ENCODE data around the gene DNAI4.
A peak's percentile ranks its signal among the peaks of the same experiment; 100 is the strongest.
"Not testable (repeated sequence)": the region's sequence is repeated elsewhere in the genome, so short reads cannot be mapped to it uniquely, and the experiment has no call there.

DNAI4 gene

DNA sequence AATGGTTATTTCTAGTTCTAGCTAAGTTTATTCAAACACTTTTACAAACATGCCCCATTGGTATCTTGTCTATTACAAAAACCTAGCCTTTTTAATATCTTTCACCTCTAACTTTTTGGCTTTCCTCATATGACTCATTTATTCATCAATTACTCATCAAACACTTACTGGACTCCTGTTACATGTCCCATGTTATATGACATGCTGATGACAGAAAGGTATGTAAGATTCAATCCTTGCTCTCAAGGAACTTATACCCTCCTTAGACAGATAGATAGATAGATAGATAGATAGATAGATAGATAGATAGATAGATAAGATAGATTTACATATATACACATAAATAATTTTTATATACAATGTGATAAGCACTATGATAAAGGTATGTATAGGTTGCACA, 89.7 kb downstream of the DNAI4 start:
- no peak overlapping the region for H3K4me3 ChIP-seq (ENCODE audit: low read depth, low read length)
- TF ChIP-seq, protein P1, sequence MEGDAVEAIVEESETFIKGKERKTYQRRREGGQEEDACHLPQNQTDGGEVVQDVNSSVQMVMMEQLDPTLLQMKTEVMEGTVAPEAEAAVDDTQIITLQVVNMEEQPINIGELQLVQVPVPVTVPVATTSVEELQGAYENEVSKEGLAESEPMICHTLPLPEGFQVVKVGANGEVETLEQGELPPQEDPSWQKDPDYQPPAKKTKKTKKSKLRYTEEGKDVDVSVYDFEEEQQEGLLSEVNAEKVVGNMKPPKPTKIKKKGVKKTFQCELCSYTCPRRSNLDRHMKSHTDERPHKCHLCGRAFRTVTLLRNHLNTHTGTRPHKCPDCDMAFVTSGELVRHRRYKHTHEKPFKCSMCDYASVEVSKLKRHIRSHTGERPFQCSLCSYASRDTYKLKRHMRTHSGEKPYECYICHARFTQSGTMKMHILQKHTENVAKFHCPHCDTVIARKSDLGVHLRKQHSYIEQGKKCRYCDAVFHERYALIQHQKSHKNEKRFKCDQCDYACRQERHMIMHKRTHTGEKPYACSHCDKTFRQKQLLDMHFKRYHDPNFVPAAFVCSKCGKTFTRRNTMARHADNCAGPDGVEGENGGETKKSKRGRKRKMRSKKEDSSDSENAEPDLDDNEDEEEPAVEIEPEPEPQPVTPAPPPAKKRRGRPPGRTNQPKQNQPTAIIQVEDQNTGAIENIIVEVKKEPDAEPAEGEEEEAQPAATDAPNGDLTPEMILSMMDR (conservative IDR thresholded peaks at IDR 0.05; ENCODE audit: low read depth, low read length): no peak
- DNase-seq (ENCODE audit: low read depth): no peak

DNA sequence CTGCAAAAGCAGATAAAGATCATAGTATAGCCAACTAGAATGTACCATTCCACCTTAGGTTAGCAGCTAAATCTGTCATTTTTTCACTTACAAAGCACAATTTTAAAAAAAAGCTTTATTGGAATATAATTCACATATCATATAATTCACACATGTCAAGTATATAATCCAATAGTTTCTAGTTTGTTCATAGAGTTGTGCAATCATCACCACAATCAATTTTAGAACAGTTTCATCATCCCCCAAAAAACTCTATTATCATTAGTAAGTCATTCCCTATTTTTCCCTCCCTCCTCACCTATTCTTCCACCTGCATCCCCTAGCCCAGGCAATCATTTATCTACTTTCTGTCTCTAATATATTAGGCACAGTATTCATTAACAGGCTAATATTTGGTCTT, 91.5 kb downstream of the DNAI4 start:
- TF ChIP-seq, protein P1 (conservative IDR thresholded peaks at IDR 0.05; ENCODE audit: low read depth, low read length): no peak
- no peak overlapping the region for H3K4me3 ChIP-seq (ENCODE audit: low read depth, low read length)
- no peak for DNase-seq (ENCODE audit: low read depth)

DNA sequence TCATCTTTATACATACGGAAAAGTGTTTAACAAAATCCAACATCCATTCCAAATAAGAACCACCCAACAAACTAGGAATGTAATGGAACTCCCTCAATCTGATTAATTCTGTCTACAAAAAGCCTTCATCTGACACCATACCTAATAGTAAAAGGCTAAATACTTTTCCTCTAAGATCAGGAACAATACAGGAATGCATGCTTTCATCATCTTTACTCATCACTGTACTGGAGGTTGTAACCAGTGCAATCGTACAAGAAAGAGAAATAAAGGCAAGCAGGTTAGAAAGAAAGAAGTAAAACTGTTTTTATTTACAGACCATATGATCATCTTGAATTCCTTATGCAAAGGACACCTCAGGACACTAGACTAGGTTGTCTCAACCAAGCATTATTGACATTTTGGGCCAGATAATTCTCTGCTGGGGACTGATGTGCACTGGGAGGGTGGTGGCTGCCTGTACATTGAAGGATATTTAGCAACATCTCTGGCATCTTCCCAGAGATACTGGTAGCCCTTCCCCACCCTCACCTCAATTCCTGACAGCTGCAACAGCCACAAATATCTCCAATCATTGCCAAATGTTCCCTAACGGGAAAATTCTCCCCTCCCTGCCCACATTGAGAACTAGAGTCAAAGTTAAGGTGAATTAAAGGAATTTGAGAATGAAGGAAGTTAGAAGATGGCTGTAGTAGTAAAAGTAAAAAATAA, 93.0 kb downstream of the DNAI4 start:
- peak; percentile 18 for DNase-seq (ENCODE audit: low read depth)
- TF ChIP-seq, protein P1 (conservative IDR thresholded peaks at IDR 0.05; ENCODE audit: low read depth, low read length): no peak
- no peak overlapping the region for H3K4me3 ChIP-seq (ENCODE audit: low read depth, low read length)

DNA sequence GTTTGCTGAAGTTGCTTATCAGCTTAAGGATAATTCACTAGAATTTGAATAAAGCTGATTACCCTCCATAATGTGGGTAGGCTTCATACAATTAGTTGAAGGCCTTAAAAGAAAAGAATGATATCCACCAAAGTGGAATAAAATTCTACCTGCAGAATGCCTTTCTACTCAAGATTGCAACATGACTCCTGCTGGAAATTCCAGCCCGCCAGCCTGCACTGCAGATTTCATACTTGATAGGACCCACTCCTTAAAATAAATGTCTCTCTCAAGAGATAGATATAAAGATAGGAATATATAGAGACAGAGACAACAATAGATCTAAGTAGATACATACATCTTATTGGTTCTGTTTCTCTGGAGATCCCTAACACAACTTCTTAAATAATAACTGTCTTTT, 99.9 kb downstream of the DNAI4 start:
- DNase-seq (ENCODE audit: low read depth): no peak
- no peak overlapping the region for H3K4me3 ChIP-seq (ENCODE audit: low read depth, low read length)
- TF ChIP-seq, protein P1 (conservative IDR thresholded peaks at IDR 0.05; ENCODE audit: low read depth, low read length): no peak

DNA sequence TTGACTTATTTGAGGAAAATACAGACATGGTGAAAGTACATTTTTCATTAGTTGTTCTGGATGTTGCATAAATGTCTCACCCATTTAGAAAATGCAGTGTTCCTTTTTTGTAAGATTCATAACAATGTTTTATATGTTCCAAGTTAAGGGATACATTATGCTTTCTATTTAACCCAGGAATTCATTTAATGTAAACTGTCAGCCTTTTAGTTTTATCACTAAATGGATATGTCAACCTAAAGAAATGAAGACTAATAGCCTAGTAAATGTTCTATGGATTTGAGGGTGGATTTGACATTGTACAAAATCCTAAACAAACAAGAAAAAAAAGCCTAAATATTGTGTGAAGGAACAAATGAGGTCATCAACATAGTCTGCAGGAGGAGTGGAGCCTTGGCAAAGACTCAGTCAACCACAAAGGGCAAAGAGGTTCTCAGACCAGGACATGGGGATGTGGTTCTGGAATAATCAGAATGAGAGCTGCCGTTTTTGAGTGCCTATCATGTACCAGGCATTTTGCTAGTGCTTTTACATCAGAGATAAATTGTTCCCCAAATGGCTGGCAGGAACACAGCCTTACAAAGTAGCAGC, 114.8 kb downstream of the DNAI4 start:
- DNase-seq (ENCODE audit: low read depth): peak; percentile 74
- no peak overlapping the region for H3K4me3 ChIP-seq (ENCODE audit: low read depth, low read length)

DNA sequence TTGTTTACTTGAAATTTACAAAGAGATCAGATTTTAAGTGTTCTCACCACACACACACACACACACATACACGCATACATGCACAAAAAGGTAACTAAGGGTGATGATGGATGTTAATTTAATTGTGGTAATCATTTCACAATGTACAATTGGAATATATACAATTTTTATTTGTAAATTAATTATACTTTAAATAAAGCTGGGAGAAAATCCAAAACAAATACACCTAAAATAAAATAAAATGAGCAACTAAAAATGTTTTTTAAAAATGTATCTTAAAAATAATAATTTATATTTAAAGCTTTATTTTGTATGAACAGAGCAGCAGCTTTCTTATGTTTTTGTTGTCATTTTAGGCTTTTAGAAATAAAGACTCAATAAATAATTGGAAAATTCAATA, 115.4 kb downstream of the DNAI4 start:
- H3K4me3 ChIP-seq (ENCODE audit: low read depth, low read length): no peak overlapping the region
- TF ChIP-seq, protein P1 (conservative IDR thresholded peaks at IDR 0.05; ENCODE audit: low read depth, low read length): no peak
- no peak for DNase-seq (ENCODE audit: low read depth)

More for the DNA sequence above, 114.8 kb downstream of the DNAI4 start:
- TF ChIP-seq, protein P1 (conservative IDR thresholded peaks at IDR 0.05; ENCODE audit: low read depth, low read length): no peak

DNA sequence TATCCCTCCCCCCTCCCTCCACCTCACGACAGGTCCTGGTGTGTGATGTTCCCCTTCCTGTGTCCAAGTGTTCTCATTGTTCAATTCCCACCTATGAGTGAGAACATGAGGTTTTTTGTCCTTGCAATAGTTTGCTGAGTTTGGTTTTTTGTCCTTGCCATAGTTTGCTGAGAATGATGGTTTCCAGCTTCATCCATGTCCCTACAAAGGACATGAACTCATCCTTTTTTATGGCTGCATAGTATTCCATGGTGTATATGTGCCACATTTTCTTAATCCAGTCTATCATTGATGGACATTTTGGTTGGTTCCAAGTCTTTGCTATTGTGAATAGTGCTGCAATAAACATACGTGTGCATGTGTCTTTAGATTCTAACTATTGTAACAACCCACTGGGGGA, 128.8 kb downstream of the DNAI4 start:
- not testable (repeated sequence) for DNase-seq (ENCODE audit: low read depth); H3K4me3 ChIP-seq (ENCODE audit: low read depth, low read length)
